Spleen (tissue), 7 donors: ENCODE results near the gene NEDD4L.

Source experiments
- CTCF ChIP-seq, 11 experiments: fragments of 200-600 bp in 7 of 11; fragments of 450-650 bp in 4 of 11; sonication (generic) in 4 of 11; IDR thresholded peaks in 8 of 11; conservative IDR thresholded peaks in 3 of 11; 1 replicate in 7 of 11; 2 replicates in 4 of 11; pipeline versions ENCODE4 v1.4.0 to v1.8.0; 2016 to 2021; ENCODE audit warnings: antibody characterized with exemption in 11 of 11, inconsistent platforms in 4 of 11, mild to moderate bottlenecking in 1 of 11
- POLR2A ChIP-seq, 3 donors: fragments of 450-650 bp; IDR thresholded peaks; one replicate each; pipeline ENCODE4 v1.5.1; 2017; ENCODE audit warnings: antibody characterized with exemption in 3 of 3, mild to moderate bottlenecking in 1 of 3
- POLR2AphosphoS5 ChIP-seq, 3 donors: sonication (generic); formaldehyde crosslinking; IDR thresholded peaks; one replicate each; pipeline ENCODE4 v1.5.1; 2017; ENCODE audit warnings: antibody characterized with exemption in 3 of 3
- donor health status: DM: no; HTN: no; CAD: no; lungs with moderate emphysema.
- donor health status: DM: no; HTN: no; CAD: no.
- donor health status: DM: no; HTN: no; CAD: no.

GRCh38 chr18:58252166-58252565 lies 208.1 kb downstream of the NEDD4L start:
- TF ChIP-seq CTCF (IDR thresholded peaks at IDR 0.05 in 8 of 11, conservative IDR thresholded peaks at IDR 0.05 in 3 of 11) (no peak), POLR2AphosphoS5 (IDR thresholded peaks at IDR 0.05) (no peak), POLR2A (IDR thresholded peaks at IDR 0.05) (no peak)
